ENCODE data around the gene FXN. TPM values are rescaled to one million over a fixed set of nuclear protein-coding genes. Genes with fewer than 3 reads are reported as not detected.

FXN gene
- polyA plus RNA-seq, 3 donors, result 9.1 to 27.3 (median 15.9) TPM

GRCh38 chr9:69023650-69024049, 11.9 kb upstream of the FXN start:
- Histone ChIP-seq H3K9ac (ENCODE audit: insufficient read depth, low read length, poor library complexity, severe bottlenecking) (no peak overlapping the region), H3K27ac (ENCODE audit: low read depth in 1 of 2, low read length in 2 of 2) (no peak overlapping the region), H3K36me3 (replicated peaks in 1 of 2; ENCODE audit: control insufficient read depth in 1 of 2, insufficient read depth in 2 of 2, low read length in 2 of 2) (no peaks in the 10 kb centered on the region), H3K9me3 (replicated peaks in 1 of 2; ENCODE audit: control insufficient read depth in 1 of 2, insufficient read depth in 1 of 2, low read length in 2 of 2) (no peaks in the 10 kb centered on the region), H3K4me1 (ENCODE audit: control insufficient read depth in 1 of 2, insufficient read depth in 2 of 2, low read length in 2 of 2) (no peaks in the 10 kb centered on the region), H2AFZ (ENCODE audit: insufficient read depth, low read depth, low read length, poor library complexity, severe bottlenecking) (no peak overlapping the region), H3K4me3 (replicated peaks in 1 of 3; ENCODE audit: low read depth in 2 of 3, low read length in 3 of 3) (no peak overlapping the region), H3K79me2 (ENCODE audit: insufficient read depth, low read length) (no peaks in the 10 kb centered on the region), H3K27me3 (ENCODE audit: control insufficient read depth in 2 of 2, insufficient read depth in 2 of 2, low read length in 2 of 2) (no peaks in the 10 kb centered on the region), H4K20me1 (ENCODE audit: insufficient read depth, low read length) (no peaks in the 10 kb centered on the region), H3K4me2 (replicated peaks; ENCODE audit: extremely low read depth, low read length, poor library complexity, severe bottlenecking) (no peak overlapping the region)
- TF ChIP-seq CTCF (IDR thresholded peaks at IDR 0.05), result no peak
- no peak overlapping the region for H3K4me3 Mint-ChIP-seq
- peaks cover 1 to 5% (median 3%) of the 10 kb centered on the region in 3 donors for H3K27me3 Mint-ChIP-seq (ENCODE audit: low read depth in 3 of 3)
- H3K4me1 Mint-ChIP-seq, result peaks cover 13% of the 10 kb centered on the region
- no peak overlapping the region for H3K27ac Mint-ChIP-seq
- DNase-seq, result no peak
- WGBS (ENCODE audit: insufficient coverage), result 61% methylated on average over 3 of the region's 7 CpGs
- no peaks in the 10 kb centered on the region for H3K36me3 Mint-ChIP-seq
- peaks cover 0 to 3% (median 0%) of the 10 kb centered on the region in 7 donors for H3K9me3 Mint-ChIP-seq
- intact Hi-C loops (cut with micrococcal nuclease), result loop anchor here (5.0 to 10.0 kb wide), 2 partner anchors 426 to 439 kb away; no protein-coding TSS in a partner anchor

GRCh38 chr9:69027355-69028097, 8.0 kb upstream of the FXN start:
- Histone ChIP-seq H3K36me3 (replicated peaks in 1 of 2; ENCODE audit: control insufficient read depth in 1 of 2, insufficient read depth in 2 of 2, low read length in 2 of 2) (no peaks in the 10 kb centered on the region), H3K79me2 (ENCODE audit: insufficient read depth, low read length) (no peaks in the 10 kb centered on the region), H3K4me2 (replicated peaks; ENCODE audit: extremely low read depth, low read length, poor library complexity, severe bottlenecking) (no peak overlapping the region), H3K4me1 (ENCODE audit: control insufficient read depth in 1 of 2, insufficient read depth in 2 of 2, low read length in 2 of 2) (no peaks in the 10 kb centered on the region), H3K4me3 (replicated peaks in 1 of 3; ENCODE audit: low read depth in 2 of 3, low read length in 3 of 3) (no peak overlapping the region), H2AFZ (ENCODE audit: insufficient read depth, low read depth, low read length, poor library complexity, severe bottlenecking) (no peak overlapping the region), H3K27me3 (ENCODE audit: control insufficient read depth in 2 of 2, insufficient read depth in 2 of 2, low read length in 2 of 2) (no peaks in the 10 kb centered on the region), H3K9ac (ENCODE audit: insufficient read depth, low read length, poor library complexity, severe bottlenecking) (no peak overlapping the region), H3K27ac (ENCODE audit: low read depth in 1 of 2, low read length in 2 of 2) (no peak overlapping the region), H3K9me3 (replicated peaks in 1 of 2; ENCODE audit: control insufficient read depth in 1 of 2, insufficient read depth in 1 of 2, low read length in 2 of 2) (peaks cover 0 to 6% of the 10 kb centered on the region in 2 donors), H4K20me1 (ENCODE audit: insufficient read depth, low read length) (no peaks in the 10 kb centered on the region)
- Mint-ChIP-seq H3K4me3 (no peak overlapping the region), H3K9me3 (peaks cover 0 to 11% (median 8%) of the 10 kb centered on the region in 7 donors), H3K4me1 (peaks cover 14% of the 10 kb centered on the region), H3K36me3 (no peaks in the 10 kb centered on the region), H3K27ac (no peak overlapping the region), H3K27me3 (ENCODE audit: low read depth in 3 of 3) (peaks cover 0 to 5% (median 3%) of the 10 kb centered on the region in 3 donors)
- DNase-seq, result peak; percentile 37 to 62 (median 60)
- intact Hi-C loops (cut with micrococcal nuclease), result loop anchor here in 1 of 2 donors (10.0 kb wide), 1 partner anchor 443 kb away; no protein-coding TSS in a partner anchor
- WGBS (ENCODE audit: insufficient coverage), result no CpG with 5 or more reads among the region's 5 CpGs
- TF ChIP-seq CTCF (IDR thresholded peaks at IDR 0.05), result peak; percentile 88
